Measurements from ENCODE around the gene EFHD2.
"Not testable (repeated sequence)": the region's sequence is repeated elsewhere in the genome, so short reads cannot be mapped to it uniquely, and the experiment has no call there.

Gene EFHD2

DNA sequence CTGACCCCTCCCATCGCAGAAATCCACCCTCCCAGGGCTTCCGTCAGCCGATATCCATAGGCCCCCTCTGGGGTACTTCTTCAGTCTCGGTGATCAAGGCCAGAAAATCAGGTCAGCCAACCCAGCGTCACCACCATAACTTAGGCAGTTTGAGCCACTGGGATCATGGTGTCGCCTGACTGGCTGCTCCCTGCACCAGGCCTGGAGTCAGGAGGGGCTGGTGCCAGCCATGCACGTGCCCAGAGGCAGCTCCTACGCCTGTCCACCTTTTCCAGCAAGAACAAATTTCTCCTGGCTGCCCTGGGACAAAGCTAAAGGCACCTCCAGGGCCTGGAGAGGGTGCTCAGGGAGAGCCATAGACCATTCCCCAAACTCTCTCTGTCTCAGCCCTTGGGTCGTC is 23.8 kb downstream of the EFHD2 start:
- no peak for DNase-seq

DNA sequence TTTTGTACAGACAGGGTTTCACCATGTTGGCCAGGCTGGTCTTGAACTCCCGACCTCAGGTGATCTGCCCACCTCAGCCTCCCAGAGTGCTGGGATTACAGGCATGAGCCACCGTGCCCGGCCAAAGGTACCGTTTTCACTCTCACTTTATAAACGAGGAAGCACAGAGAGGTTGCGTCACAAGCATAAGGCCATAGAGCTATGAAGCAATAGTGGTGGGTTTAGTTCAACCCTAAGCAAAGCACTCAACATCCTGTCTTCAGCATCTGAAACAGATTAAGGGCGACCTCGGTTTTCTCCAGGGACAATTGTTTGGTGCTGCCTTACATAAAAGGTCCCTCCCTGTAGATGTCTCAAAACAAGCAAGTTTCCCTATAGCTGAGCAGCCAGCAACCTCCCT is 25.1 kb downstream of the EFHD2 start:
- not testable (repeated sequence) for DNase-seq

DNA sequence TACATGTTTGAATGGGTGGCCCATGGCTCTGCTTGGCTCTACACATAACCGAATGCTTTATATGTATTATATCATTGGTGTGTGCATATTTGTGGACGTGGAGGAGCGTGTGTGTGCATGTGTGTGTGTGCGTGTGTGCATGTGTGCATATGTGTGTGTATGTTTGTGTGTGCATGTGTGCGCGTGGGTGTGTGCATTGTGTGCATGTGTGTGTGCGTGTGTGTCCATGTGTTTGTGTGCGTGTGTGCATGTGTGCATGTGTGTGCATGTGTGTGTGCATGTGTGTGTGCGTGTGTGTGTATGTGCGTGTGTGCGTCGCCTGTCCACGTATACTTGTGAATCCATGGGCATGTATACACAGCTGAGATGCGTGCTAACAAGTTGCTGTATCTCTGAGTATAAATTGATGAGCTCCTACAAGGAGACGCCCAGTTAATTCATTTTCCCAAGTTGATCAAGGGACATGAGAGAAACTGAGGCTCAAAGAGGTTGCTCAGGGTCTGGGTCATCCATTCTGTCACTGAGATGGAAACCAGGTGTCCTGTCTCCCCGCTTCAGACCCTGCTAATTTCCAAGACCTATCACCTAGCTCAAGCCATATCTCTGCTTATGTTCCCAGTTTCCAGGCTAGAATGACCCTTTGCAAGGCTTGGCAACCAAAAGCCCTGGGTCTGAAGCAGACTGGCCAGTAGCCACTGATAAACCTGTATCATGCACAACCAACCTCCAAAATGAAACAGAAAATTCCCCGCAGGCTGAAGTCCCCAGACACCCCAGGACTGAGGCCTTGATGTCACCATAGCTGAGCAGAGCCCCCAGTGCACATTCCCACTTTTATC is 25.8 kb downstream of the EFHD2 start:
- no peak for DNase-seq

DNA sequence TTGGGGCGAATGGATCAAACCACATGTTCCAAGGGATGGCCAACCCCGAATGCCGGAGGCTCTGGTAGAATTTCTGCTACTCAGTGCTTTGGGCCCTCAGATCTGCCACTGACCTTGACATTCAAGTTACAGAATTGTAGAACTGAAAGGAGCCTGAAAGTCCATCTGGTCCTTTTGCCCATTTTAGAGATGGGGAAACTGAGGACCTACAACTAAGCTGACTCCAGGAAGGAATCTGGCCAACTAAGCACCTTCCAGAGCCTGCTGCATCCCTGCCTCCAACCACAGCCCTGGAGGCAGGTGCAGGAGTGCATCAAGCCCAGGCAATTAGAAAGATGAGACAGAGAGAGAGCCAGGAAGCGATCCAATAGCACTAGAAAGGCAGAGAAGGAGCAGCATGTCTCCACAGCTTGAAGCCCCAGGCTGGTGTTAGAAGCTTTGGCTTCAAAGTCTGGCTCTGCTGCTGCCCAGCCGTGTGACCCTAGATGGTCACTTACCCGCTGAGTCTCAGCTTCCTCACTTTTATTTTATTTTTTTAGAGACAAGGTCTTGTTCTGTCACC is 27.3 kb downstream of the EFHD2 start:
- DNase-seq: no peak

GRCh38 chr1:15439325-15439724 is 29.6 kb downstream of the EFHD2 start:
- DNase-seq: no peak

GRCh38 chr1:15440357-15440756 is 30.7 kb downstream of the EFHD2 start:
- no peak for DNase-seq

DNA sequence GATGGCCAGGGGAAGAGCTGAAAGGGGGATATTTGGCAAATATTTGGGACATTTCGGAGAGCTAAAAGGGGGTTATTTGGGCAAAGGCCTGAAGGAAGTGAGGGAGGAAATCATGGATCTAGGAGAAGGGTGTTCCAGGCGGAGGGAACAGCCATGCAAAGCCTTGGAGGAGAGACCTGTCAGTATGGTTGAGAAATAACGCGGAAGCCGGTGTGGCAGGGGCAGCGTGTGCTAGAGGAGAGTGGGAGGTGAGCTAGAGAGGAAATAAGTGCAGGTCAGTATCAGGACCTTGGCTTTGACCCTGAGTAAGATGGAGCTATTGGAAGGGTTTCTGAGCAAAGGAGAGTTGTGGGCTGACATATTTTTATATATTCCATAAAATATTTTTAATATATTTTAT is 31.6 kb downstream of the EFHD2 start:
- DNase-seq: no peak

DNA sequence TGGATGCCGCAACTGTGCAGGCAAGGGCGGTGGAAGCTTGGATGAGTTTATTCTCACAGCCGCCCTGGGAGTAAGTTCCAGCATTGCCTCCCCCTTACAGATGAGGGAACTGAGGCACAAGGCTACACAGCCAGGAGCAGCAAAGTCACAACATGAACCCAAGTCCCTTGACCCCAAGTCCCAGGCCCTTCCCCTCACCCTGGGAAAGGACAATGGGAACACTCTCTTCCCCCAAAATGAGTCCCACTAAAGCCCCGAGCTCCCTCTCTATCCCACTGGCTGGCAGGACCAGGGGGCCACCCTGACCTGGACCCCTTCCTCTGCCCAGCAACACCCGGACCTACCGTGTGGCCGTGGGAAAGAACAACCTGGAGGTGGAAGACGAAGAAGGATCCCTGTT is 32.4 kb downstream of the EFHD2 start:
- no peak for DNase-seq

- DNase-seq: no peak
Measured at GRCh38 chr1:15442759-15443158, 33.1 kb downstream of the EFHD2 start.

DNA sequence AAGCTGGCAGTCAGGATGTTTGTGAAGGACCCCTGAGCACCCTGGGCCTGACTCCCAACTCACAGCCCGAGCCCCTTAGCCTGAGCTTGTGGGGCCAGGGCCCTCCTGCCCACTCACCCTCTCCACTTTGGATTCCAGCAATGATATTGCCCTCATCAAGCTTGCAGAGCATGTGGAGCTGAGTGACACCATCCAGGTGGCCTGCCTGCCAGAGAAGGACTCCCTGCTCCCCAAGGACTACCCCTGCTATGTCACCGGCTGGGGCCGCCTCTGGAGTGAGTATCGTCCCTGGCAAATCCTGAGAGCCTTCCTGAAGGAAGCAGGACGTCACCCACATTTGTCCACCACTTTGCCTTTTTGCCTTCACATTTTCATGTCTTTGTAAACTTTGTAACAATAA is 33.6 kb downstream of the EFHD2 start:
- no peak for DNase-seq

DNA sequence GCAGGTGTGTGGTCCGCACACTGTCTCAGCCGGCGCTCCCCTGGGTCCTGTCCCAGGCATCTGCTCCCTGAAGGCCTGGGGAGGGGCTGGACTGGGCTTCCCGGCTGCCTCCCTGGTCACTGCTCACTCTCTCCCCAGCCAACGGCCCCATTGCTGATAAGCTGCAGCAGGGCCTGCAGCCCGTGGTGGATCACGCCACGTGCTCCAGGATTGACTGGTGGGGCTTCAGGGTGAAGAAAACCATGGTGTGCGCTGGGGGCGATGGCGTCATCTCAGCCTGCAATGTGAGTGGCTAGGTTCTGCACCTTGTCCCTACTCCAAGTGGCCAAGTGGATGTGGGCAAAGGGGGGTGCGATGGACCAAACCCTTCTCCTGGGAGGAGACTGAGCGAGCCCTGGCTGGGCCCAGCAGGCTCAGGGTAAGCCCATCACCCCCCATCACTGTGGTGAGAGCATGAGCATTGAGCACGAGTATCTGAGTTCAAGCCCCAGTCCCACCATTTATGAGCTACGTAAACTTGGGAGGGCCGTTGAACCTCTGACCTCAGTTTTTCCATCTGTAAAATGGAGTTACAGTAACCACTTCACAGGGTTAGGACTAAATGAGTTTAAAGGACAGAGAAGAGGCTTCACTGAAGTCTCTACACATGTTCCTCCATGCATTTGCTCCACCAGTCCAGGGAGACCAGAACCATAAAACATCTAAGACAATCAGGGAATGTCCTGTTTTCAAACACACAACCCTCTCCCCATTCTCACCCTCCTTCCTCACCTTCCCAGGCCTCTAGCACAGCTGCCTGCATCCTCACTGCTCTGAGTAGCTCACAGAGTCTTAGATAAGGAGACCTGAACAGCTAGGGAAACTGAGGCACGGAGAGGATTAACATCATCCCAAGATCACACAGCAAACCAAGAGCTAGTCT is 35.0 kb downstream of the EFHD2 start:
- no peak for DNase-seq

DNA sequence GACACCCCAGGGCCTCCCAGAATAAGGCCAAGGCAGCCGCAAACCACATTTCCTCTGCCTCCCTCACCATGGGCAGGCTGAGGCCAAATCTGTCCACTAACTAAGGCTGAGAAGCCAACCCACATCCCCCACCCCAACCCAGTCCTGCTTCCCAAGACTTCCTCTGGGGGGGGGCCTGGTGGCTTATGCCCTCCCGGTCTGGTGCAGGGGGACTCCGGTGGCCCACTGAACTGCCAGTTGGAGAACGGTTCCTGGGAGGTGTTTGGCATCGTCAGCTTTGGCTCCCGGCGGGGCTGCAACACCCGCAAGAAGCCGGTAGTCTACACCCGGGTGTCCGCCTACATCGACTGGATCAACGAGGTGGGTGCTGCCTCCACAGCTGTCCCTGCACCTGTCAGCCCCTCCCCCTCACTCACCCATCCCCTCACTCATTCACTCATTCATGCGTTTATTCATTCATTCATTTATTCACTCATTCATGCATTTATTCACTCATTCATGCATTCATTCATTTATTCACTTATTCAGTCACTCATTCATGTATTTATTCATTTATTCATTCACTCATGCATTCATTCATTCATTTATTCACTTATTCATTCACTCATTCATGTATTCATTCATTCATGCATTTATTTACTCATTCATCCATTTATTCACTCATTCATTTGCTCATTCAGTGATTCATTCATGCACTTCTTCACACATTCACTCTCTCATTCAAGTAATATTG is 35.9 kb downstream of the EFHD2 start:
- no peak for DNase-seq

- no peak for DNase-seq
Measured at GRCh38 chr1:15446212-15446611, 36.5 kb downstream of the EFHD2 start.

GRCh38 chr1:15448877-15449462 is 39.3 kb downstream of the EFHD2 start:
- no peak for DNase-seq

GRCh38 chr1:15449567-15449966 is 39.9 kb downstream of the EFHD2 start:
- DNase-seq: no peak

GRCh38 chr1:15451014-15451722 is 41.5 kb downstream of the EFHD2 start:
- no peak for DNase-seq

DNA sequence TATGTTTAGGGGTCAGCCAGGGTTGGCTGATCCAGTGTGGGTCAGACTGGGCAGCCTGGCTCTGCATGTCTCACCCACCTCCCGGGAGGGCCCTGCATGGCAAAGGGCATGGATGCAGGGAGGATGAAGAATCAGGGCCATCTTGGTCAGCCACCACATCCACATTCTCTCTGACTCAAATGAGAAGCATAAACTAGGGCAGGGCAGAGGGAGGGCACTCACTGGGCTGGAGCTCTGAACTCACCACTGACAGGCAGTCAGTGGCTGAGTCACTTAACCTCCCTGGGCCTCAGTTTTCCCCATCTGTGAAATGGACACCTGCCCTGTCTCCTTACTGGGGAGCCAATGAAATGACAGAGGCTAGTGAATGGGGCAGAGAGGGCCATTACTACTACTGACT is 42.5 kb downstream of the EFHD2 start:
- DNase-seq: no peak

- no peak for DNase-seq
Measured at GRCh38 chr1:15452866-15453571, 43.3 kb downstream of the EFHD2 start.

GRCh38 chr1:15453734-15454133 is 44.0 kb downstream of the EFHD2 start:
- no peak for DNase-seq

- DNase-seq: no peak
Measured at GRCh38 chr1:15454256-15454655, 44.6 kb downstream of the EFHD2 start.

DNA sequence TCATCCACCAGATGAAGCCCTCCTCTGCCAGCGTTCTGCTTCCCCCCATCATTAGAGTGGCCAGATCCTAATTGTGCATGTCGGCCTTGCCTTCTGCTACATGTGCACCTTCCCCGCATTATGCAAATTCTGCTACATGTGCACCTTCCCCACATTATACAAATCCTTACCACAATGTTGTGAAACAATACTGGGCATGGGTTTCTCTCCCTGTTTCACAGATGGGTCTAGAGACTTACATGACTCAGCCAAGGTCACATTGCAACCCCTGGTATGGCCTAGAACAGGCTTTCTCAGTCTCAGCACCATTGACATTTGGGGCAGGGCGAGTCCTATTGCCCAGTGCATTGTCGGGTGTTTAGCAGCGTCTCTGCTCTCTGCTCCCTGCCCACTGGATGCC is 45.8 kb downstream of the EFHD2 start:
- DNase-seq: no peak
